Activated CD8-positive, alpha-beta T cell treated with anti-CD3 and anti-CD28 coated beads, Interleukin-2, amount 10 ng/mL, durations not matched to agents 7 days and 5 days (primary cell): ENCODE data around the gene POLDIP2. TPM values are rescaled to one million over a fixed set of nuclear protein-coding genes. Genes with fewer than 3 reads are reported as not detected.

Experiments used
- ATAC-seq: fragments of 150-1000 bp; cut with Tn5 transposase; one replicate; pipeline ENCODE4 v1.10.0; 2021; ENCODE audit warnings: moderate library complexity
- CTCF ChIA-PET: fragments of 350-600 bp; sonication (Branson Sonifier 250); formaldehyde crosslinking; loops from one replicate; lab custom pipeline; 2021; ENCODE audit warnings: antibody characterized with exemption; lab: Charles Lee
- POLR2A ChIA-PET: fragments of 350-600 bp; sonication (Branson Sonifier 250); formaldehyde crosslinking; loops from one replicate; lab custom pipeline; 2021; ENCODE audit warnings: antibody characterized with exemption; lab: Charles Lee
- DNase-seq: peaks from one replicate; pipeline ENCODE4 v3.0.0-alpha.2; 2020
- H3K27ac Mint-ChIP-seq: one replicate; pipeline ENCODE4 v1.8.0; 2021; ENCODE audit warnings: mild to moderate bottlenecking, mixed read lengths
- H3K27me3 Mint-ChIP-seq: one replicate; pipeline ENCODE4 v1.8.0; 2021; ENCODE audit warnings: low read depth, mixed read lengths
- H3K36me3 Mint-ChIP-seq: one replicate; pipeline ENCODE4 v1.8.0; 2021; ENCODE audit warnings: low read depth, mixed read lengths
- H3K4me1 Mint-ChIP-seq: one replicate; pipeline ENCODE4 v1.8.0; 2021; ENCODE audit warnings: low read depth, mixed read lengths
- H3K4me3 Mint-ChIP-seq: one replicate; pipeline ENCODE4 v1.8.0; 2021; ENCODE audit warnings: mild to moderate bottlenecking, mixed read lengths
- H3K9me3 Mint-ChIP-seq: one replicate; pipeline ENCODE4 v1.8.0; 2022; ENCODE audit warnings: mixed read lengths; ENCODE audit not compliant: insufficient read depth
- total RNA-seq, 2 experiments: library from RNA; stranded (reverse); gene quantifications; one replicate each; pipeline ENCODE4 v1.2.3, GENCODE V29; 2021

Gene POLDIP2
- total RNA-seq, 2 experiments from 2014 or later, result 68.1 to 73.9 TPM

DNA sequence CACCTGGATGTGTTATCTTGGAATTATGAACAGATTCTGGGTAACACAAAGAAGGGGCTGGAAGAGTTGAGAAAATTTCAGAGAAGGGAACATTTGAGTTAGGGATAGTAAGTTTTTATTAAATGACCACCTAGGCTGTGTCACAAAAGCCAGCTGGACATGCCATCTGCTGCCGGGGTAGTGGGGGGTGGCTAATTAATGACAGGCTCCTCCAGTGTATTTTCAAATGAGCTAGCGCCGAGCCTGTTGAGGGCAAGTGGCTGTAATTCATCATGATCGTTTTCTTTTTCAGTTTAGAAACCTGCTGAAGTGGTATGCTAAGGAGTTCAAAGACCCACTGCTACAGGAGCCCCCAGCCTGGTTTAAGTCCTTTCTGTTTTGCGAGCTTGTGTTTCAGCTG, 32.1 kb downstream of the POLDIP2 start:
- Mint-ChIP-seq H3K27me3 (no peaks in the 10 kb centered on the region), H3K4me3 (no peak overlapping the region), H3K9me3 (no peaks in the 10 kb centered on the region), H3K4me1 (peaks cover 21% of the 10 kb centered on the region), H3K36me3 (peaks cover 25% of the 10 kb centered on the region), H3K27ac (no peak overlapping the region)
- POLR2A ChIA-PET, result interaction anchor here (1.1 kb wide), 1 partner anchor 10 kb away, joined by 4 read pairs; the partner anchor contains the start of genes IFT20 and TNFAIP1
- DNase-seq (no peak), ATAC-seq (no peak)
- CTCF ChIA-PET, result interaction anchor here (1.1 kb wide), 1 partner anchor 10 kb away, joined by 3 read pairs; the partner anchor contains the start of genes IFT20 and TNFAIP1

GRCh38 chr17:28324781-28325180, 32.5 kb downstream of the POLDIP2 start:
- ChIA-PET CTCF (no interaction called here), POLR2A (no interaction called here)
- H3K4me1 Mint-ChIP-seq, result peaks cover 25% of the 10 kb centered on the region
- H3K9me3 Mint-ChIP-seq, result no peaks in the 10 kb centered on the region
- H3K27ac Mint-ChIP-seq, result no peak overlapping the region
- no peak overlapping the region for H3K4me3 Mint-ChIP-seq
- no peaks in the 10 kb centered on the region for H3K27me3 Mint-ChIP-seq
- ATAC-seq, result no peak
- H3K36me3 Mint-ChIP-seq, result peaks cover 27% of the 10 kb centered on the region
- DNase-seq, result no peak

- no peak overlapping the region for H3K4me3 Mint-ChIP-seq
- DNase-seq (no peak), ATAC-seq (no peak)
- no peaks in the 10 kb centered on the region for H3K27me3 Mint-ChIP-seq
- no peak overlapping the region for H3K27ac Mint-ChIP-seq
- POLR2A ChIA-PET, result no interaction called here
- peaks cover 27% of the 10 kb centered on the region for H3K36me3 Mint-ChIP-seq
- H3K9me3 Mint-ChIP-seq, result no peaks in the 10 kb centered on the region
- peaks cover 26% of the 10 kb centered on the region for H3K4me1 Mint-ChIP-seq
- CTCF ChIA-PET, result no interaction called here
These were observed 33.0 kb downstream of the POLDIP2 start for GRCh38 chr17:28324267-28324745.

DNA sequence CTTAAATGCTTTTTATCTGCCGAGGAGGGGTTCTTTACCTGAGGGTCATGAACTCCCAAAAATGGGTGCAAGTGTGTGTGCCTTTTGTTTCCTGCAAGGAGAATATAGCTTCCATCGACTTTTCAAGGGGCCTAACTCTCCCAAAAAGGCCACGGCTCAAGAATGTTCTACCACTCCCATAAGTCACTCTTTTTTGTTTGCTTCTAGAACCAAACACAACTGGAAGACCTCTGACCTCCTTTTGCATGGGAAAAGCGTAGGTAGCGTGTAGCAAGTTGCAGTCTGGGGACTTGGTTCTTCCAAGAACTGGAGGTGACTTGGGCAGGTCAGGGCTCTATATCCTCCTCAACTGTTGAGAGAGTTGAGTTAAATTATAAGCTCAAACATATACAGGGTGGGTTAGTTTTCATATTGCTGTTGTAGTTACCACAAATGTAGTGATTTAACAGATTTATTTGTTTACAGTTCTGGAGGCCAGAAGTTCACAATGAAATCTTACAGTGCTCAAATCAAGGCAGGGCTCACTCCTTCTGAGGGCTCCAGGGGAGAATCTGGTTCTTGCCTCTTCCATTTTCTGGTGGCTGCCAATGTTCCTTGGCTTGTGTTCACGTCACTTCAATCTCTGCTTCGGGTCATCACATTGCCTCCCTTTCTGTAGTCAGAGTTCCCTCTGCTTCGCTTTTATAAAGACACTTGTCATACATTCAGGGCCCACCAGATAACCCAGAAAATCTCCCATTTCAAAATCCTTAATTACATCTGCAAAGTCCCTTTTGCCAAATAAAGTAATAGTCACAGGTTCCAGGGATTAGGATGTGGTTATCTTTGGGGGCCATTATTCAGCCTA, 36.9 kb downstream of the POLDIP2 start:
- Mint-ChIP-seq H3K36me3 (peaks cover 6% of the 10 kb centered on the region), H3K27me3 (no peaks in the 10 kb centered on the region), H3K27ac (peak overlapping the region; percentile 87), H3K9me3 (no peaks in the 10 kb centered on the region), H3K4me3 (peak overlapping the region; percentile 93), H3K4me1 (peaks cover 43% of the 10 kb centered on the region)
- ChIA-PET CTCF (interaction anchor here (0.7 to 1.7 kb wide), 5 partner anchors 8 to 427 kb away, joined by 3 to 8 read pairs (median 3); partner anchors contain the start of genes IFT20, LYRM9 and TNFAIP1), POLR2A (interaction anchor here (0.8 to 2.6 kb wide), 3 partner anchors 15 to 428 kb away, joined by 3 to 16 read pairs (median 3); partner anchors contain the start of genes IFT20, LYRM9, POLDIP2 and TNFAIP1)
- ATAC-seq (no peak), DNase-seq (no peak)

DNA sequence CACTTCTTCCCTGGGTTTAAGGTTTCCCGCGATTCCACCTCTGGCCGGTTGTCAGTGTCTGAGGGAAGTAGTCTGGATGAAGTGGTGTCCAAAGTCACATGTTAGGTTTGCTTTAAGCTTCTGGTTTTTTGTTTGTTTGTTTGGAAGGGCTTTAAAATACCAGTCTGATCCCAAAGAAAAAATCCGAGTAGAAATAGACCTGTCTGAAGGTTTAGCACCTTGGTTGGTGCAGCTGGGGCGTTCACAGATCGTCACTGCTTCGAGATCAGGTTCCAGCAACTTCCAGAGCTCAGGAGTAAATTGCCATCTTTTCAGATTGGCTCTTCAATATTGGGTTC, 37.8 kb downstream of the POLDIP2 start:
- ChIA-PET CTCF (interaction anchor here (0.7 to 1.7 kb wide), 7 partner anchors 9 to 426 kb away, joined by 3 to 8 read pairs (median 3); partner anchors contain the start of genes IFT20, LYRM9 and TNFAIP1), POLR2A (interaction anchor here (0.8 to 2.6 kb wide), 2 partner anchors 16 to 427 kb away, joined by 3 to 16 read pairs; partner anchors contain the start of genes IFT20, LYRM9 and TNFAIP1)
- Mint-ChIP-seq H3K36me3 (peaks cover 6% of the 10 kb centered on the region), H3K9me3 (no peaks in the 10 kb centered on the region), H3K4me3 (peak overlapping the region; percentile 93), H3K27me3 (no peaks in the 10 kb centered on the region), H3K4me1 (peaks cover 43% of the 10 kb centered on the region), H3K27ac (peak overlapping the region; percentile 87)
- DNase-seq, result no peak
- no peak for ATAC-seq

GRCh38 chr17:28318759-28319597, 38.3 kb downstream of the POLDIP2 start, which contains the start of gene TMEM97:
Gene TMEM97 (plus strand): TSS chr17:28319200. CDS start chr17:28319240, 40 bp downstream.
- POLR2A ChIA-PET, result interaction anchor here (0.7 to 2.6 kb wide), 3 partner anchors 10 to 426 kb away, joined by 3 to 16 read pairs (median 3); partner anchors contain the start of genes IFT20, LYRM9 and TNFAIP1
- H3K4me3 Mint-ChIP-seq, result peak within 1 kb of the TSS; percentile 93
- no peaks in the 10 kb centered on the region for H3K9me3 Mint-ChIP-seq

GRCh38 chr17:28317966-28318758, 39.2 kb downstream of the POLDIP2 start:
- H3K4me3 Mint-ChIP-seq, result peak overlapping the region; percentile 93
- H3K4me1 Mint-ChIP-seq, result peaks cover 43% of the 10 kb centered on the region
- DNase-seq, result no peak
- peak; percentile 5 for ATAC-seq
- ChIA-PET CTCF (interaction anchor here (1.0 to 1.4 kb wide), 2 partner anchors 9 to 16 kb away, joined by 3 to 10 read pairs; partner anchors contain the start of genes IFT20 and TNFAIP1), POLR2A (interaction anchor here (0.5 to 2.6 kb wide), 4 partner anchors 11 to 42 kb away, joined by 3 to 16 read pairs (median 4); partner anchors contain the start of genes IFT20 and TNFAIP1)
- H3K36me3 Mint-ChIP-seq, result peaks cover 6% of the 10 kb centered on the region
- H3K9me3 Mint-ChIP-seq, result no peaks in the 10 kb centered on the region
- H3K27ac Mint-ChIP-seq, result peak overlapping the region; percentile 87
- peaks cover 5% of the 10 kb centered on the region for H3K27me3 Mint-ChIP-seq

More at GRCh38 chr17:28318759-28319597, 38.3 kb downstream of the POLDIP2 start, which contains the start of gene TMEM97:
- Mint-ChIP-seq H3K27me3 (no peaks in the 10 kb centered on the region), H3K4me1 (peaks cover 43% of the 10 kb centered on the region), H3K36me3 (peaks cover 6% of the 10 kb centered on the region), H3K27ac (peak within 1 kb of the TSS; percentile 87)
- CTCF ChIA-PET, result interaction anchor here (0.7 to 1.7 kb wide), 6 partner anchors 8 to 426 kb away, joined by 3 to 10 read pairs (median 5); partner anchors contain the start of genes IFT20, LYRM9 and TNFAIP1
- DNase-seq (peak; percentile 98), ATAC-seq (peak; percentile 100)

DNA sequence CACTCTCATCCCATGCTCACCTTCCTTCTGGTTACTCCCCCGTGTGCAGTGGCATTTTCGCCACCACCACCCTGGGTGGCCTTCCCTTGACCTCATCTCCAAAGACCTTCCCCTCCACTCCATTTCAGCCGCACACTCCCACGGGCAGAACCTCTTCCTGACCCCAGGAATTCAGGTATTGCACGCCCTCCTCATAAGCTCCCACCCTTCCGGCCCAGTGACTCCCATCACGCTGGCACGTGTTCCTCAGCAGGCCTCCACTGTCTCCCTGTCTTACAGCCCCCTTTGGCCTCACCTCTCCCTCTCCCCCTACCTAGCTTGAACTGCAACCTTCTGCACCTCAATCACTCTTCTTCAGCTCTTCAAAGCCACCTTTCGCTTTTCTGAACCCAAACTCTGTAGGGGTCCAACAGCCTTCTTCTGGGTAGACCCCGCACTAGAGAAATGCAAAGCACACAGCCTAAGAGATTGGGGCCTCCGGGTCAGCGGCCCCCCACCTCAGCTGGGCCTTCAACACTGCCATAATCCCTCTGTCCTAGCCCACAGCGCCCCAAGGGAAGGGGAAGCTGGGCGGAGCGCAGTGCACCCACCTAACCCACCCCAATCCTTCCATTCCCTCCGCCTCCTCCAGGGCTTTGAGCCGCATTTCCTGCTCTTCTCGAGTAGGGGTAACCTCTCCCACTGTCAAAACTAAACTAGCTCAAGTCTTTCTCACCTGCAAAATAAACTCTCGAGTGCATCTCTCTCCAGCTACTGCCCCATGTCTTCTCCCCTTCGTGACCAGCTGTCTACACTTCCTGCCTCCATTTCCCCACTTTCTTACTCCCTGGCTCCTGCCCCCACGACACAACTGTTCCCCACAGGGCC, 40.0 kb downstream of the POLDIP2 start:
- Mint-ChIP-seq H3K27ac (peak overlapping the region; percentile 87), H3K36me3 (peaks cover 6% of the 10 kb centered on the region), H3K4me3 (peak overlapping the region; percentile 93), H3K27me3 (peaks cover 10% of the 10 kb centered on the region), H3K4me1 (peaks cover 39% of the 10 kb centered on the region), H3K9me3 (no peaks in the 10 kb centered on the region)
- ChIA-PET CTCF (interaction anchor here (1.0 to 1.4 kb wide), 2 partner anchors 8 to 17 kb away, joined by 3 to 10 read pairs; partner anchors contain the start of genes IFT20 and TNFAIP1), POLR2A (interaction anchor here (1.2 kb wide), 1 partner anchor 14 kb away, joined by 4 read pairs; no protein-coding TSS in a partner anchor)
- DNase-seq (no peak), ATAC-seq (no peak)

- H3K4me1 Mint-ChIP-seq, result peaks cover 29% of the 10 kb centered on the region
- peaks cover 4% of the 10 kb centered on the region for H3K36me3 Mint-ChIP-seq
- H3K4me3 Mint-ChIP-seq, result no peak overlapping the region
- peaks cover 10% of the 10 kb centered on the region for H3K27me3 Mint-ChIP-seq
- ATAC-seq (no peak), DNase-seq (no peak)
- H3K9me3 Mint-ChIP-seq, result no peaks in the 10 kb centered on the region
- ChIA-PET POLR2A (no interaction called here), CTCF (no interaction called here)
- H3K27ac Mint-ChIP-seq, result no peak overlapping the region
These were observed 41.3 kb downstream of the POLDIP2 start for GRCh38 chr17:28315846-28316705.
